Kidney epithelial cell (primary cell): ENCODE results near the gene LRRFIP1. TPM values are rescaled to one million over a fixed set of nuclear protein-coding genes. Genes with fewer than 3 reads are reported as not detected.

ENCODE experiments used
- DNase-seq: peaks from one replicate; pipeline ENCODE4 v3.0.0-alpha.2; 2010; ENCODE audit warnings: low read depth
- H3K27me3 ChIP-seq: 2 replicates; pipeline ENCODE4 v1.6.0; 2011; ENCODE audit warnings: low read length; ENCODE audit not compliant: control insufficient read depth, insufficient read depth
- H3K36me3 ChIP-seq: 2 replicates; pipeline ENCODE4 v1.5.1; 2011; ENCODE audit warnings: low read length; ENCODE audit not compliant: control insufficient read depth, insufficient read depth
- H3K4me3 ChIP-seq: 2 replicates; pipeline ENCODE4 v1.5.1; 2011; ENCODE audit warnings: low read depth, mild to moderate bottlenecking, control low read depth, low read length
- total RNA-seq: library from RNA; depleted of rRNA; stranded (reverse); fragments of >200 nt; gene quantifications from 2 replicates; pipeline ENCODE4 v1.2.3, GENCODE V29; 2015
- TF ChIP-seq, protein P1 (sequence below): IDR thresholded peaks from 2 replicates; pipeline ENCODE4 v1.5.1; 2011; ENCODE audit warnings: mild to moderate bottlenecking, moderate library complexity, low read length, control low read depth, inconsistent platforms; ENCODE audit not compliant: insufficient read depth, poor library complexity, severe bottlenecking

Gene LRRFIP1
- total RNA-seq, 1 donor from 2014 or later = 97.5 TPM

DNA sequence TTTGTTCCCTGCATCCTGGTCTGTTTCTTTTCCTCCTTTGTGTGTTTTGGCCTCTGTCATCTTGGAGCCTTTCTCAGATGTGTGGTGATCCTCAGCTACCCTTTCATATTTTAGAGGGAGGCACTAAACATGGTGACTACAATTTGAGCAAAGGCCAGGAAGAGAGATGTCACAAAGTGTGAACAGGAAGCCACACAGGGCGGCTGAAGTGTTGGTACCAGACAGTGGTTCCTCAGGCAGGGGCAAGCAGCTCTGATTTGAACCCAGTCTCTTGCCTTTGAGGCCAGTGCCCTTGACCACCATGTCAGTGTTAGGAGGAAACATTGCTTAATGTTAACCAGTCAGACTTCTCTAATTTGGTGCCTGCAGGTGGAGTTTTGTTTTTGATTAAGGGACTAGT is 9.2 kb downstream of the LRRFIP1 start:
- no peaks in the 10 kb centered on the region for H3K27me3 ChIP-seq
- TF ChIP-seq, protein P1, sequence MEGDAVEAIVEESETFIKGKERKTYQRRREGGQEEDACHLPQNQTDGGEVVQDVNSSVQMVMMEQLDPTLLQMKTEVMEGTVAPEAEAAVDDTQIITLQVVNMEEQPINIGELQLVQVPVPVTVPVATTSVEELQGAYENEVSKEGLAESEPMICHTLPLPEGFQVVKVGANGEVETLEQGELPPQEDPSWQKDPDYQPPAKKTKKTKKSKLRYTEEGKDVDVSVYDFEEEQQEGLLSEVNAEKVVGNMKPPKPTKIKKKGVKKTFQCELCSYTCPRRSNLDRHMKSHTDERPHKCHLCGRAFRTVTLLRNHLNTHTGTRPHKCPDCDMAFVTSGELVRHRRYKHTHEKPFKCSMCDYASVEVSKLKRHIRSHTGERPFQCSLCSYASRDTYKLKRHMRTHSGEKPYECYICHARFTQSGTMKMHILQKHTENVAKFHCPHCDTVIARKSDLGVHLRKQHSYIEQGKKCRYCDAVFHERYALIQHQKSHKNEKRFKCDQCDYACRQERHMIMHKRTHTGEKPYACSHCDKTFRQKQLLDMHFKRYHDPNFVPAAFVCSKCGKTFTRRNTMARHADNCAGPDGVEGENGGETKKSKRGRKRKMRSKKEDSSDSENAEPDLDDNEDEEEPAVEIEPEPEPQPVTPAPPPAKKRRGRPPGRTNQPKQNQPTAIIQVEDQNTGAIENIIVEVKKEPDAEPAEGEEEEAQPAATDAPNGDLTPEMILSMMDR = no peak
- DNase-seq = no peak
- H3K36me3 ChIP-seq = no peaks in the 10 kb centered on the region
- no peak overlapping the region for H3K4me3 ChIP-seq

DNA sequence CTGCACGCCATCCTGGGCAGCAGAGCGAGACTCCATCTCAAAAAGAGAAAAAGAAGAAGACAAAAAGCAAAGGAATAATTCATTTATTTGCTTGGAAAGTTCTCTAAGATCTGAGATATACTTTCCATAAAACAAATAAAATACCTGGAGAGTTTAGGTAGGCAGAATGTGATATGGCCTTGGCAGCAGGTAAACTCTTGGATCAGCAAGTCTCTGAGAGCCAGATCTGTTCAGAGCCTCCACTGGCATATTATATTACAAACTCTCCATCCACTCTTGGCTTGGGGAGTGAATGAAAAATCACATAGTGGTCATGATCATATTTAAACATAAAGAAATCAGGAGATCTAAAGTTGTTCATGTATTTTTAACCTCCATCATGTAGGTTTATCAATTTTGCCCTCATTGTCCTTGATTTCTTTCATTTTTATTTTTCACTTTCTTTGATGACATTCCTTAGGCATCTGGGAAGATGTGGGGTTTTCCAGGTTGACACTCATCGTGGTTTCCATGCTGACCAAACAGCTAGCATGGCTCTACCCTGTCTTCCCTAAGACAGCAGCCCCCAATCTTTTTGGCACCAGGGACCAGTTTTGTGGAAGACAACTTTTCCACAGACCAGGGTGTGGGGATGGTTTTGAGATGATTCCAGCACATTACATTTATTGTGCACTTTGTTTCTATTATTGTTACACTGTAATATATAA is 10.2 kb downstream of the LRRFIP1 start:
- no peak for DNase-seq
- Histone ChIP-seq H3K36me3 (no peaks in the 10 kb centered on the region), H3K27me3 (no peaks in the 10 kb centered on the region), H3K4me3 (no peak overlapping the region)
- TF ChIP-seq, protein P1 = no peak

GRCh38 chr2:237638176-237638575 is 10.8 kb downstream of the LRRFIP1 start:
- Histone ChIP-seq H3K4me3 (no peak overlapping the region), H3K27me3 (no peaks in the 10 kb centered on the region), H3K36me3 (no peaks in the 10 kb centered on the region)
- no peak for DNase-seq
- TF ChIP-seq, protein P1 = no peak

DNA sequence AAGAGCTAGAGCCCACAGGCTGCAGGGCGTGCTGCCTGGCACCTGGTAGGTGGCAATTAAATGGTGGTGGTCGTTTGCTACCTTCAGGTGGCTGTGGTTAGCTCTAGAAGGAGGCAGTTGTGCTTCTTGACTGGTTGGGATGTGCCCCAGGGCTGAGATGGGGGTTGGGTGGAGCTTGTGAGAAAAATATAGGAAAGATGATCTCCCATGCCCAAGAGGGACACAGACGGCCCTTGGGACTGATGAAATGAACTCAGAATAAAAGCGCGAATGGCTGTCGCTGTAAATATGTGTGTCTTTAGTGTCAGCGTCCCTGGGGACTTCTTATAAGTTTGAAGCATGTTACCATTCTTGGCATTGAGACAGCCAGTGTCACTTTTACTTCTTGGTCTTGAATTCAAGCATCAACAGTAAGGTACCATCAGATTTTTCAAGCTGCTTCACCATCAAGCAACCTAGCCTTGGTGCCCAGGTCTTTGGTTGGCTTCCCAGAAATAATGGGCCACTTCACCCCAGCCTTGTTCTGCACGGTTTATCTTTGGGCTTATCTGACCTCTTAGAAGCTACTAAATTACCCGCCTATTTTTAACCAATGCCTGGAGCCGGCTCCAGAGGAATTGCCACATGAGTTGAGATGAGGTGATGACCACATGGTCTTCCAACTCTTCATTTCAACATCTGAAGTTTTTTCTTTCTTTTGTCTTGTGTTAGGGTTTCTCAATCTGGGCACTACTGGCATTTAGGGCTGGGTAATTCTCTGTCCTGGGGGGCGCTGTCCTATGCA is 11.9 kb downstream of the LRRFIP1 start:
- H3K36me3 ChIP-seq = no peaks in the 10 kb centered on the region
- no peaks in the 10 kb centered on the region for H3K27me3 ChIP-seq
- TF ChIP-seq, protein P1 = no peak
- no peak for DNase-seq
- no peak overlapping the region for H3K4me3 ChIP-seq

- no peak for DNase-seq
- H3K27me3 ChIP-seq = no peaks in the 10 kb centered on the region
- no peaks in the 10 kb centered on the region for H3K36me3 ChIP-seq
- TF ChIP-seq, protein P1 = no peak
- no peak overlapping the region for H3K4me3 ChIP-seq
Measured at GRCh38 chr2:237639836-237640220, 12.4 kb downstream of the LRRFIP1 start.

DNA sequence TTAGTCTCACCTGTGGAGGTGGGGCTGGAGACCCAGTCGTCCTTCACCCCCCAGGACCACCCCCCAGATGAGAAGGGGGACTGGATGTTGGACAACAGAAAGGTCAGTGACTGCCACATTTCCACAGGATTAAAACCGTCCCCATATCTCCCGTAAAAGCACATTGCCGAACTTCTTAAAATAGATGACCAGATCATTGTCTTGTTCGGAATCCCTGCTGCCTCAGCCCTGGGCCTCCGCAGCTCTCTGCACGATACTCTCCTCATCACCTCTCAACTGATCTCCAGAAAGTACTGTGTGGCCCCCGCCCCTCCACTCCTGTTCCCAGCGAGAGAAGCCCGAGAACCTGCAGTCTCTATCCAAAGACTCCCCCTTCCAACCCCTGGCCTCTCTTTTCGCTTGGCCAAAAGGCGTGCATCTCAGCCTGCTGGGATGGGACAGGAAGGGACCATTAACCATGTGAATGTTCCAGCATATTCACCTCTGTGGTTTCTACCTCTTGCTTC is 13.2 kb downstream of the LRRFIP1 start:
- TF ChIP-seq, protein P1 = no peak
- H3K36me3 ChIP-seq = no peaks in the 10 kb centered on the region
- DNase-seq = no peak
- no peak overlapping the region for H3K4me3 ChIP-seq
- H3K27me3 ChIP-seq = no peaks in the 10 kb centered on the region
